Fibroblast of skin of right biceps (primary cell): ENCODE measurements around the gene ZDHHC14.

Experiments used
- DNase-seq: peaks from one replicate; pipeline ENCODE4 v3.0.0-alpha.2; 2013

Gene ZDHHC14

DNA sequence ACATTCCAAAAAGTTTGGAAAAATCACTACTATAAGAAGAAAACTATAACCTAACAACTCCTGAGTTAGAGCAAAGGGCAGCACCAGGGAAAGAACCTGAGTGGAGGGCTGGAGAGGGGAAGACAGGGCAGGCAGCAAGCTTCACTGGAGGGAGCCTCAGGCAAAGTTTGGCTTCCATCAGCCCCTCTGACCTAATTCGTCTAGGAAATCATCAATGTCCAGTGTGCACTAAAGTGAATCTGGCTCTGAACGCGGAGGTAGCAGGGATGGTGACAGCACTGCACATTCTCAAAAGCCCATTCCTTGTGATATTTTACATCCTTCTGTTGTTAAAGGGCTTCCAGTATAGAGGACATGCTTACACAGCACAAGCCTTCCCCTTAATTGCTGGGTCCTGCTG is 87.1 kb downstream of the ZDHHC14 start:
- DNase-seq, result no peak

- DNase-seq, result no peak
Measured at GRCh38 chr6:157468574-157468973, 87.6 kb downstream of the ZDHHC14 start.

GRCh38 chr6:157469378-157469777 is 88.4 kb downstream of the ZDHHC14 start:
- DNase-seq, result no peak

DNA sequence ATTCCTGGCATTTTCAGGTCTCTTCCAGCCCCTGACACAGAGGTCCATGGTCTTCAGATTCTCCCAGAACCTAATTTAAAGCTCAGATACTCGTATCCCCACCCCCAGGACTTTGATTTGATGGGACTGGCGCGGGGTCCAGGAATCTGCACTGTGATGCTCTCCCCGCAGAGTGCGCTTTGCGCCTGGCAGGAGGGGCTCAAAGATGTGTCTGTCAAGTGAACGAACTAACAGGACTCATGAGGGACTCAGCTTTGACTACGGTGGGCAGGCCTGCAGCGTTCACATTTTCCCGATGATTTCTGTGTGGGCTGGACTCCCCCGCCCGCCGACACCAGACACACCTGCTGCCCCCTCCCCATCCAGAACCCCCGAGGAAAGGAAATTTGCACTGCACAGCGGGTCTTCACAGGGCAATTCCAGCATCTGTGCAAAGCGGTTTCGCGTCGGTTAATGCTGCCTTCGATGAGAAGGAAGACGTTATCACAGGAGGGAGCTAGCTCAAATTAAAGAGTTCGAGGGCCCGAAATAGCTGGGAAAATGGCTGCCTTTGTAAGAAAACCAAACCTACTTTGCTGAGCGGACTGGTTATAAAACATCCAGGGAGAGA is 90.2 kb downstream of the ZDHHC14 start:
- no peak for DNase-seq

DNA sequence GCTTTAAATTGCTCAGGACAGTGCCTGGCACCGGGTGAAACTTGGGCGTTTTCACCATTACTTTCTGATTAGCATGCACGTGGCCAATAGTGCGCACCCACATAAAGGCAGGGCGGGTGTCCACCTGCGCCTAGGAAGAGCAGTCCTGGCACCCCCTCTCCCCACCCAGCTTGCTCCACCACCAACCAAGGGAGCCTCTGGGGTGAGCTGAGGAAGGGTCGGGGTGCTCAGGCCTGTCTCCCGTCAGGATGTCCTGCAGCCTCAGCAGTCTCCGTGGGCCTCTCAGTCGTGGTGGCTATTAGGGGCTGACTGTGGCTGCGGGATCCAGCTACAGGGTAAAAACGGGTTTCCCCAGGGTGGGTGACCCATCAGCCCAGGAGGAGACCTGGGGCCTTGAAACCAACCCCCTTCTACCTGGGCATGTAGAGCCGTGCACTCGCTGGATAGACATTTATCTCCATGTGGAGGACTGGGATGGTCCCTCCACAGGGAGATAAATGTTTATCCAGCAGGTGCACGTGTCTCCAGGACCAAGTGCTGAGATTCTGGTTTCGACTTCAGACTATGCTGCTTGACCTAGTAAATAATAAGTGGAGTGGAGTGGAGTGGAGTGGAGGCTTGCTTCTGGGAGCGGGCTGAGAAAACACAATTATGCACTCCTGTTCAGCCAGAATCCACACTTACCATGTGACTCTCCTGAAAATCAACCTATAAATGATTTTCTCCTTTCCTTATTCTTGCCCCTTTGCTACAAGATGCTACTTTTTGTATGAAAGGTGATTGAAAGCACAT is 91.1 kb downstream of the ZDHHC14 start:
- DNase-seq, result no peak

GRCh38 chr6:157476797-157477196 is 95.8 kb downstream of the ZDHHC14 start:
- DNase-seq, result no peak

GRCh38 chr6:157478926-157479325 is 97.9 kb downstream of the ZDHHC14 start:
- no peak for DNase-seq

- no peak for DNase-seq
Measured at GRCh38 chr6:157479464-157480303, 98.7 kb downstream of the ZDHHC14 start.

- DNase-seq, result no peak
Measured at GRCh38 chr6:157481189-157481864, 100.3 kb downstream of the ZDHHC14 start.

DNA sequence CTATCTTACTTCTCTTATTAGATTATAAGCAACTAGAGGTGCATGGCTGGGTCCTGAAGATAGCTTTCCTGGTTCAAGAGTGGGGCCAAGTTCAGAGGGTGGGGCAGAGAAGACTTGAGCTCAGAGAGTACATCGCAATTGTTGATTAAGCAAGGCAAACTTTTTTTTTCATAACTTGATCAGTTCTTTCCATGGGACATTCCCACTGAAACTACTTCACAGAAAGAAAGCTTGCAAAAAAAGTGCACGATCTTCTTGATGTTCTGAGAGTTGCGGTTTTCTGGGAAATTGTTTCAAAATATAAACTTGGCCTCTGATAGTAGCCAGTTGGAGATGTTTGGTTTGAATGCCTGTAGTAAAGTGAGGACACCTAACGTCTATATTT is 100.9 kb downstream of the ZDHHC14 start:
- DNase-seq, result no peak

DNA sequence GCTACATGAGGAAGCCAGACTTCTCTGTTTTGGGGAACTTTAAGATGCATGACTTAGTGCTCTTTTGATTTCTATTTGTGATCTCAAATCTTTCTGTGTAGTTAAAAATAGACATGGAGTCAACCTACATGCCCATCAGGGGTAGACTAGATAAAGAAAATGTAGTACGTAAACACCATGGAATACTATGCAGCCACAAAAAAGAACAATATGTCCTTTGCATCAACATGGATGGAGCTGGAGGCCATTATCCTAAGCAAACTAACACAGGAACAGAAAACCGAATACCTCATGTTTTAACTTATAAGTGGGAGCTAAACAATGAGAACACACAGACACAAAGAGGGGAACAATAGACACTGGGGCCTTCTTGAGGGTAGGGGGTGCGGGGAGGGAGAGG is 102.8 kb downstream of the ZDHHC14 start:
- no peak for DNase-seq

DNA sequence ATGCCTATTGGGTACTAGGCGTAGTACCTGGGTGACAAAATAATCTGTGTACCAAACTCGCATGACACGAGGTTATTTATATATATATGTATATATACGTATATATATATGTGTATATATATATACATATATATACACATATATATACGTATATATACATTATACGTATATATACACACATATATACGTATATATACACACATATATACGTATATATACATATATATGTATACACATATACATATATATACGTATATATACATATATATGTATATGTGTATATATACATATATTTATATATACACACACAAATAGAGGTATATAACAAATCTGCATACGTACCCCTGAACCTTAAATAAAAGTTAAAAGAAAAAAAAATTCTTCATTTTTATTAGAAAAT is 103.2 kb downstream of the ZDHHC14 start:
- DNase-seq, result no peak

GRCh38 chr6:157486572-157486971 is 105.6 kb downstream of the ZDHHC14 start:
- DNase-seq, result no peak

DNA sequence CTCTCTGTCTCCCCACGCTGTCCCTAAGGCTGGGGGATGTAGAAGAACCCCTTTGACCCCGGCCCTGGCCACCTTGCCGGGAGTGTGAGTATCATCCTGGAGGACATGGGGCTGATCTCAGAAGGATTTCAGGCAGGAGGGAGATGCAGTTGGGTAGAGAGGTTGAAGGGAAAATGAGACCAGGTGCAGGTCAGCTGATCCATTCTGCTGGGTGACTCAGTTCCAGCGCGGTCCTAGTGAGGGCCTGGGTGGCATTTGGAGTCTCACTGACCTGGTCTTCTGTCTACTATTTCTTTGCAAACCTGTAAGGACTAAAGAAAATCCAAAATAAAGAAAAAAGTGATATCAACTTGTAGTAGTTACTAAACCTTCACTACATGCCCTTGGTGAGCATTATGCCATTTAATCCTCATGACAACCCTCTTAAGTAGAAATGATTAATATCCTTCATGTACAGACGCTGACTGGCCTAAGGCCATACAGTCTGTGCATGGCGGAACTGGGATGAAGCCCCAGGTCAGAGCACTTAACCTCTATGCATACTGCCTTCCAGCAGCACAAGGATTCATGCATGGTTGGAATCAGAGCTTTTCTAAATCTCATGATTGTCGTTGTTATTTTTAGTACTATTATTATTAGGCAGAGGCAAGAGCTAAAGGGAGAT is 106.3 kb downstream of the ZDHHC14 start:
- no peak for DNase-seq

- no peak for DNase-seq
Measured at GRCh38 chr6:157488058-157488457, 107.1 kb downstream of the ZDHHC14 start.

DNA sequence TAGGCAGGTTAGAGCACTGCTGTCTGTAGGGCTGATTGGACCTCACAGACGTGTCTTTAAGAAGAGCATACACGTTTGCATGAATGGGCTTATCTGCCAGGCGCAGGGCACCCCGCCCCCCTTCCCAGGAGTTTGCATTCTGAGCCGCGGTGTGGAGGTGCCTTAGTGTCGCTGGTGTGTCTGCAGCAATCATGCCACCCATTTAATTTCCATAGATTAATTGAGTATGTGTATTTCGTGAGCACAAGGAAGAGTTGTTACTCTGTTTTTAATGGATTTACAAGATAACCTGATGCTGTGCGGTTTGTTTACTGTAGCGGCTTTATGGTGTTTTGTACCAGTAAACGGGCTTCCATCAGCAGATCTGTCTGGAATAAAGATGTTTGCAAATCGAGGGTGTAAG is 107.7 kb downstream of the ZDHHC14 start:
- no peak for DNase-seq

DNA sequence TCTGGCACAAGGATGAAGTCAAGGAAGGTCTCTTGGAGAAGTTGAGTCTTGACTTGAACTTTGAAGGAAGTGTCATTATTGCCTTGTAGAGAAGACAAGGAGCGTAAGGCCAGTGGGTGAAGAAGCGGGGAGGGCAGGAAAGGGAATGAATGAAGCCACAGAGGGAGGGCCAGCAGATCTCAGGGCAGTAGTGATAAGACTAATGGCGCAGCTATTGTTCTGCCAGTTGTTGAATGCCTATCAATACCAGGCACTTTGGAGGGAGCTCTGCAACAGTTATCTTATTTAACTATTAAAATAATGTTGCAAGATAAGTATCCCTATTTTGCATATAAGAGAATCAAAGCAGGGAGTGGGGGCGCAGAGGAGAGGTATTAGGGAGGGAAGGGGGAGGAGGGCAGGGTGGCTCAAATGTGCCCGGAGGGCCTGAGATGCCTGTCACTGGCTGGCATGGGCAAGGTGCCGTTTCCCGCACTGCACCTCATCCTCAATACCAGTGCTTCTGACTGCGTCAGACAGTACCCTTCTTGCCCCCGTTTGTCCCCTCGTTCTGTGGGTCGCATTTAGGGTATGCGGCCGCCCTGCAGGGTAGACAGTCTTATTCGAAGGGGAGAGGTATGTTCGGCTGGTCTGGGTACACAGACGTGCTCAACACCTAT is 109.8 kb downstream of the ZDHHC14 start:
- DNase-seq, result no peak

DNA sequence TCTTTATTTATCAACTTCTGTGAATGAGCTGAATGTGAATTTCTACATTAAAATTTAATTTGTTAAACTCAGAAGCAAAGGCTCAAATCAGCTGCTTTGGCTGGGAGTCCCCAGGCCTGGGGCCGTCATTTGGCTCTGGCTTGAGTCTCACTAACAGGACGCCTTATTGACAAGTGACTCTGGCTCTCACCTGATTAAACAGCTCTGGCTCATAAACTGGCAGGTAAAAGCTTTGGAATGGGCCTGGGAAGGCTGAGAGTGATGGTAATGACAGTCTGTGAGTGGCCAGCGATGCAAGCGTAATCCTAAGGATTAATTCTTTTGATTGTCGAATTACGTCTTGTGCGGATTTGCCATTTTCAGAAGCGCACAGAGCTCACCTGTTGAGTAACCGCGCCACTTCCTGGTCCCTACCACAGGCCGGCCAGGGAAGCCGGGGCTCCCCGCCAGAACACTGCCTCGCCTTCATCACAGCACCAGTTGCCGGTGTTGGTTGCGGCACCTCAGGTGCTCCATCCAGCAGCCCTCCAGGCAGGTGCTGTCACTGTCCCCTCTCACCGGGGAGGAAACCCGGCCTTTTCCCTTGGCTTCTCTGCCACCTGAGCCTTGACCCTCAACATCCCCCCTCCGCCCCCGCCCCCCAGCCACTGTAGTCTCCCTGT is 110.7 kb downstream of the ZDHHC14 start:
- DNase-seq, result no peak

- no peak for DNase-seq
Measured at GRCh38 chr6:157492249-157492648, 111.3 kb downstream of the ZDHHC14 start.

DNA sequence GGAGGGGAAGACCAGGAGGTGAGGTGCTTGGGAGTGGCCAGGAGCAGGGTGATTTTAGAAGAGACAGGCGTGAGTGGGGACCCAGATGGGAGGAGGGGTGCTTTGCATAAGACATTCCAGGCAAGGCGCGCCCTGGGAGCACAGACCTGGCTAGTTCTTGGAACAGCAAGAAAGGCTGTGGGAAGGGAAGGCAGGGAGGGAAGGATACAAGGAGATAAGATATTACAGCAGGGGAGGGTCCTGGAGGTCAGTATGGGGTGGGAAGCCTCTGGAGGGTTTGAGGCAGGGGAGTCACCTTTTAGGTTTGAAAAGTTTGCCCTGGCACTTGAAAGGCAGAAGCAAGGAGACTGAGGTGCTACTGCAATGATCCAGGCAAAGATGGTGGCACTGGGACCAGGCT is 111.8 kb downstream of the ZDHHC14 start:
- no peak for DNase-seq

GRCh38 chr6:157493173-157493572 is 112.2 kb downstream of the ZDHHC14 start:
- no peak for DNase-seq

GRCh38 chr6:157493576-157493975 is 112.6 kb downstream of the ZDHHC14 start:
- DNase-seq, result no peak
